Activated CD8-positive, alpha-beta memory T cell treated with anti-CD3 and anti-CD28 coated beads, Interleukin-2, amount 50 U/mL, for 1 hour (primary cell): ENCODE data around the gene EDAR.

Source experiments
- DNase-seq: peaks from one replicate; pipeline ENCODE4 v3.0.0-alpha.2; 2020; ENCODE audit errors: extremely low read depth

Gene EDAR

DNA sequence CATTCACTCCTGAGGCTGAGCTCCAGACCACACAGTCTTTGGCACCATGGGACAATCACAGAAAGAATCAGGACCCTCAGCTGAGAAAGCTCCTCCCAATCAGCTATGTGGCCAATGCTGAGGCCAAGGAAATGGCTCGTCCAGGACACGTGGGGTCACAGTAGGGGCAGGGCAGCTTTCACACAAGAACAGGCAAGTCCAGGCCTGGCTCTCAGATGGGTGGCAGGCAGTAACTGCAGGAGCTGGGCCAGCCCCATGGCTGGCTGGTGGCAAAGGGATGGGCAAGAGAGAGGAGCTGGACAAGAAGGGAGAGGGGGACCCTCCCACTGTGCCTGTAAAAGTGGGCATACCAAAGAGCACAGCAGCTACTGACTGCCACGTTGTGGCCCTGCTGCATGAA, 12.2 kb upstream of the EDAR start:
- DNase-seq: no peak

DNA sequence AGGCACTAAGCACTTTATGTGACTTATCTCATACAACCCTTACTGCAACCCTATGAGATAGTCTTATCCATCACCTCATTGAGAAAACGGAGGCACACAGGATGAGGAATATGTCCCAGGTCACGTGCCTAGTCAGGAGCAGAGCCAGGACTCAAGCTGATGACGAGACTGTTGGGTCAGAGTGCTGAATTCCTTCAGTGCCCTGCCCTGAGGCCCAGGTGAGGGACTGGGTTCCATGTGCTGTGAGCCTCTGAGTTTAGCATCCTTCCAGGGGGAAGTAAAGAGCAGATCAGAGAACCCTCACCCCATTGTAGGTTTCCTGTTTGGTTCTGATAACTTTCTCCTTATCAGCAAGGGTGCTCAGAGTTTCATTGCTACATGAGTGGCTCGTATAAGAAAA, 11.7 kb upstream of the EDAR start:
- DNase-seq: no peak

DNA sequence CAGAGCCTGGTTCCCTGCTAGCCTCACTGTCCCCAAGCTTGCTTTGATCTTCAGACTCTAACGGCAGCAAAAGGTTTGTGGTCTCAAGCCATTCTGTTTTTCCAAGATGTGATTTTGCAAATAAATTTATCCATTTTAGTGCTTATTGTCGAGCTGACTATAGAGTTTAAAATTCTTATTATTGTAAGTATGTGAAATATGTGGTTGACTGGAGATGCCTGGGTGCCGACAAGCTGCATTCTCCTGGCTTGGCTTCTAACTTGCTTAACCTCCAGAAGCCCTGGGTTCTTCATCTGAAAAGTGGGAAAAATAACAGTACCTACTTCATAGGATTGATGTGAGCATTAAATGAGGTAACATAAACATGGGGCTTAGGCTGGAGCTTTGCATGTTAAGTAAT, 9.9 kb upstream of the EDAR start:
- DNase-seq: no peak

DNA sequence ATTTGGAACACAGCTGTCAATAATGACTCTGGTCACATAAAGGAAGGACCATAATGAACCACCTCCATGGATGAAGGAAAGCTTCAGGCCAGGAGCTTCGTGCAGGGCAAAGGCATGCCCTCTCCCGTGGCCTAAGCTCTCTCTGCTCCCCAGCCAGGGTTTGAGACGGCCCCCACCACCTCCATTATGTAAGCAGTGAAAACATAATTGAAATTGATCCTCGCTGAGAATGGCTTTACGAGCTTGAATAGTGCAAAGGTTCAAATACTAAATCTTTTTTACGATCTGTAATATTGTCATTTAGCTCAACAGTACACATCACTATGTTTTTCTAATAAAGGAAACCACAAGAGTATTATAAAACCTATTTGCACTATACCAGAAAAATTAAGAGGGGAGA, 5.2 kb upstream of the EDAR start:
- no peak for DNase-seq

DNA sequence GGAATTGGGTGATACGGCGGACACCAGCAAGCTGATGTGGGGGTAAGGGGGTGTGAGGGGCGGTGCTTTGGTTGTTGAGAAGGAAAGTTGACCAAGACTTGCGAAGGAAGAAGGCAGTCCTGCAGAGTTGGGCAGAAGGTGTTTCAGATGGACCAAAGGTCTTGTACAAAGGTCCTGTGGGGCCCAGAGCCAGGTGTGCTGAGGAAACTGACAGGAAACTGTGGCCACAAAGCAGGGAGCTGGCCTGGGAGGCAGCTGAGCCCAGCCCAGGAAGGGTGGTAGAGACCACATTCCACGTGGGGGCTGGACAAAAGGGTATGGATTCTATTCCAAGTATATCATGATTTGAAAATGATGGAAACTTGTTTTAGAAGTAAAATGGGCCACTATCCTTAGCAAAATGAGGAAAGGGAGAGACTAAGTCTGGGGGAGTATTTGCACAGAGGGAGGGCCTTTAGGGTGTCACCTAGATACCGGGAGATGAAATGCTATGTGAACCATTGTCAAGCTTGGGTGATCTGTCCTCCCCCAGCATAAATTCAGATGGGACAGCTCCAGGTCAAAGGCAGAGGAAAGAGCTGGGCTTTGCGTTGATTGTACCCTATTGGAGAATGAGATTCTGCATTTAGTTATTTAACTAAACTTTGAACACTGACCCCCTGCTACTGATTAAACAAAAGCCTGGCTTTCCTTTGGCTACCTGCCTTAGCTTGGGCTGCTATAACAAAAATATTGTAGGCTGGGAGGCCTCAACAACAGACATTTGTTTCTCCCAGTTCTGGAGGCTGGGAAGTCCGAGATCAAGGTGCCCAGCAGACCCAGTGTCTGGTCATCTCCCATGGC, 4.3 kb upstream of the EDAR start:
- no peak for DNase-seq

DNA sequence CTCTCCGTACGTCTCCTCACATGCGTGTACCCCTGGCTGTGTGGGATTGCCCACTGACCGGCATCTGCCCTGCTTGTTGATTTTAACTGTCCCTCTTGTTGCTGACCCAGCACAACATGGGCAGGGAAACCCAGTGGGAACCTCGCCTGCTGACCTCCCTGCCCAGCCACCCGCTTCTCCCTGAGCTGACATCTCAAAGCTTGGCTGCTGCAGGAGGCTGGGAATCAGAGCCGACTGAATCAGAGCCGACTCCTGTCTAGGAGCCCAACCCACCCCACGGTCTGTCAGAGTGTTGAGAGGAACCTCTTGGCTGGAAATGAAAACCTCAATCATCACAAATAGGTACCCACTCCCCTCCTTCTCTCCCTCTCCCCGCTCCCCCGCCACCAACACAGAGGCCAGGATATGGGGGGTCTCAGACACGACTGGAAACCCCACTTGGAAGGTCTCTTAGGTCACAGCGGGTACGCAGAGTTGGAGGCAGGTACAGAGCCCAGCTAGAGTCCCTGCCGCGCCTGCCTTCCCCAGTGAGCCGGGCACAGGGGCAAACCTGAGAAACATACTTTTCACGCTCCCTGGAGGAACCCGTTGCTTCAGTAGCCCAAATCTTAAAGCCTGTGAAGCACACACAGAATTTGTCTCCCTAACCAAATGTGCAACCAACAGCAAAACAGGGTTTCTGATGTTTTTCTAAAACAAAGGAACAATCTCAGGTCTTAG, 784 bp downstream of the EDAR start:
- DNase-seq: no peak

DNA sequence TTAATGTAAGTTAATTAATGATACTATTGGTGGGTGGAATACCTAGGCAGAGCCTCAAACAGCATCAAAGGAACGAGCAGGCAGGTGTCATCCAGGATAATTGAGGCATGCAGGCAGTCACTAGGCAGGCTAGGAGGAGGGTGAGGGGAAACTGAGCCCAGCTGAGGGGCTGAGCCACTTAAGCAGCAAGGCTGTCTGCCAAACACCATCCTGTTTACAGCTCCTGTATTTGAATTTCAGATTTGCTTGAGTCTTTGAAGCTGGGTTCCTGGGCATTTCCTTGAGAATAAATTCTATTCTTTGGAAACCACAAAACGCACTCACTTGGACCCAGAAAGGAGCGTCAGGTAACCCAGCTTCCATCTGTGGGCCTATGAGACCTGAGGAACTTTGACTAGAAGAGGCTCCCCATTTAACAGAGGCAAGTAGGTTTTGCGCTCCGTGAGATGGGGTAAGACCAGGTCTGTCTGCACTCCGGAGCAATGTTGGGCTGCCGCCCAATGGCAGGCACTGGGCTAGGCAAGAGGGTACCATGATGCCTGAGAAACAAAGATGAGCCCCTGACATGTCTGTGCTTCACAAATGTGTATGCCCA, 2.0 kb downstream of the EDAR start:
- DNase-seq: no peak

DNA sequence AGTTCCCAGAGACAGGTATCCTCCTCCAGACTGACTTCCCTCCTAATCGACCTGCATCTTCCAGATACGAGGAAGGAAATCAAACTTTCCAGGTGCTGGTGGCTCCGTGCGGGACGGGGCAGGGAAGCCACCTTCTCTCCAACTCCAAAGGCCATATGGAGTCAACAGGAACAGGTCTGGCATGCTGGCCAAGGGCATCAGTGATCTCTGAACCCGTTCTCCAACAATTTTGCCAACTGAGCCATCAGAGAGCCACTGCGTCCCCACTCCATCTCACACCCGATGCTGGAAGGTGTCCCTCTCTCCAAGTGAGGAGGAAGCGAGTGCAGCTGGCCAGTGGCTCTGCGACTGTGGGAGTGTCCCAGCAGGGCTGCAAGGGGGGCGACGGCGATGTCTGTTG, 5.4 kb downstream of the EDAR start:
- DNase-seq: no peak

DNA sequence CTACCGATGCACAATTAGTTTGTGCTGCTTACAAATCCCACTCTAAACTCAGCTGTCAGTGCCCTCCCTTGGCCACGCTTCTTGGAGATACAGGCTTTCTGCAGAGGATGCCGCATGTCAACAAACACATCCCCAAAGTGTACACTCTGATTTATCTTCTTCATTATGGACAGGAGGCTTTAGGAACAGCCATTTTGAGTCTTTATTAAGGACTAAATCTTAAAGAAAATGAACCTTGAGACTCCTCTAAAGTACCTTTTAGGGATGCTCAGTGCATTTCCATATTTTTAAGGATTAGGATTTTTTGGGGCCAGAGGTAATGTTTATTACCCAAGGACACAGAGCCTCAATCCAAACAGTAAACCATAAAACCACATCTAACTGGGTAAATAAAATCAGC, 6.0 kb downstream of the EDAR start:
- no peak for DNase-seq

DNA sequence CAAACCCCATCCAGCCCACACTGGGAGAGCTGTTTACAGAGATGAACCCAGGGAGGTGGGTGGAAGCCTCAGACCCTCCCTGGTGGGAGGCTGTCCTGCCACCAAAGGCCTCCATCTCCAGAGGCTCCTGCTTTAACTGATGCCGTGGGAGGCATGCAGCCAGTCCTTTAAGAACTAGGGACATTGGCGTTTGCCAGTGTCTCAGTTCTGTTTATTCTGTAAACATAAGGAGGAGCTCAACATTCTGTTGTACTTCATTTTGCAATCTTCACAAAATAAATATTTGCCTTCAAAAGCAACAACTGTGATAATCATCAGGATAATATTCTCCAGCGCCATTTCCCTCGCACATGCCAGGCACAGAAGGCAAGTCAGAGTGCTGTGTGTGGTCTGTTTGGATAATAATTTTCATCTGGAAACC, 6.8 kb downstream of the EDAR start:
- no peak for DNase-seq

DNA sequence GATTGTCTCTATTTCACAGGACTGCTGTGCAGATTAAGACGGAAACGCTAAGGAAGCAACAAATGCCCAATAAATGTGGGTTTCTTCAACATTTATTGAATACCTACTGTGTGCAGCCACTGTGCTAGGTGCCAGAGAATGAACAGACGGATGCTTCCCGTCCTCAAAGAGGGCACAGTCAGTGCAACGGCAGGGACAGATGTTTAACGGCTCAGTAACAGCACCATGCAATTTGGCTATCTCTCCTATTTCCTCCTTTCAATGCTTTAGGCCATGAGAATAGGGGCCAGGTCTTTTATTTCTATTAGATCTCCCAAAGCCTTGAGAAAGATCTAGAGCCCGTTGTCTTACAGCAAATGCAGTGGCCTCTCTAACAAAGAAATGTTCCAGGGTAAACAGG, 7.2 kb downstream of the EDAR start:
- no peak for DNase-seq

DNA sequence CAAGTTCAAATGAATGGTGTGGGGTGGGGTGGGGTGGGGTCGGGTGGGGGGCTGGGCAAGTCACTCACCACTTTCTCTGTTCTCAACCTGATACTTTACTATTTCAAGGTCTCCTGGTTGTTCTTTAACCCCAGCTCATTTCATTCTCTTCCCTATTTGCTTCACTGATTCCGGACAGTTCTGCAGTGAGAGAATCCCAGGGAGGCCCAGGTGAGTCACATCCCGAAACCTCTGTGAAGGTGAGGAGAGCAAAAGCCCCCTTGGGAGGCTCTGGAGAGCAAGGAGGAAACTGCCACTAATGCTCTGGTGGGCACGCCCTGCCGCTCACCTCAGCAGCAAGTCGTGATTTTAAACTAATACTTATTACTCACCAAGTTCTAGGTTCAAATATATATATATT, 8.9 kb downstream of the EDAR start:
- DNase-seq: no peak

DNA sequence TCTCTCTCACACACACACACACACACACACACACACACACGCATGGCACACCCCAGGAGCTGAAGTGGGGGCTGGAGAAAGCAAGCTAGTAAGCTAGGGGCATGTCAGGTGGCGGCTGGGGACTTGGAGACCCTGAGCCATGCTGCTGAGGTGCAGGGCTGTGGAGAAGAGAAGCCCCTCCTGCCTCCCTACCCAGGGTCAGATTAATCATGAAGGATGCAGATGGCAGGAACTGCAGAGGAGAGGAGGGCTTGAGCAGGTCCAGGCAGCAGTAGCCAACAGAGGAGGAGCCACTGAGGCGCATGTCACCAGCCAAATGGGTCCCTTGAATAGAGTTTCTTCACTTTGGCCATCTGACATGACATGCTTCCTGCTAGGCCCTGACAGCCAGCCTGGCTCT, 9.6 kb downstream of the EDAR start:
- DNase-seq: no peak

DNA sequence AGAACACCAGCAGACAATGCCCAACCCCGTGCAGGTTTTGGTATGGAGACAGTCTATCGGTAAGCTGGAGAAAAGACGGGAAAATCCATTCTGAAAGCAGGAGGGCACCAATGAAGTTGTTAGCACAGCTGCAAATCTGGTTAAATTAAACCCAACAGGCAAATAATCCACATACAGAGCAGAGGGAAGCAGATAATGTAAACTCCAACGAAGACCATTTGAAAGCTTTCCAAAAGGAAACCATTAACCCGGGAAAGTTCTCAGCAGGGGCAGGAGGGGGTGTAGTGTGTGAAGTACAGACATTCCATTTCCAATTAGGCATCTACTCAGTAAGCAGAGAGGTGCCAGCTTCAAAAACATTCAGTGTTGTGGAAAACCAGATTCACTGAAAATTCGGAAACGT, 10.3 kb downstream of the EDAR start:
- no peak for DNase-seq

DNA sequence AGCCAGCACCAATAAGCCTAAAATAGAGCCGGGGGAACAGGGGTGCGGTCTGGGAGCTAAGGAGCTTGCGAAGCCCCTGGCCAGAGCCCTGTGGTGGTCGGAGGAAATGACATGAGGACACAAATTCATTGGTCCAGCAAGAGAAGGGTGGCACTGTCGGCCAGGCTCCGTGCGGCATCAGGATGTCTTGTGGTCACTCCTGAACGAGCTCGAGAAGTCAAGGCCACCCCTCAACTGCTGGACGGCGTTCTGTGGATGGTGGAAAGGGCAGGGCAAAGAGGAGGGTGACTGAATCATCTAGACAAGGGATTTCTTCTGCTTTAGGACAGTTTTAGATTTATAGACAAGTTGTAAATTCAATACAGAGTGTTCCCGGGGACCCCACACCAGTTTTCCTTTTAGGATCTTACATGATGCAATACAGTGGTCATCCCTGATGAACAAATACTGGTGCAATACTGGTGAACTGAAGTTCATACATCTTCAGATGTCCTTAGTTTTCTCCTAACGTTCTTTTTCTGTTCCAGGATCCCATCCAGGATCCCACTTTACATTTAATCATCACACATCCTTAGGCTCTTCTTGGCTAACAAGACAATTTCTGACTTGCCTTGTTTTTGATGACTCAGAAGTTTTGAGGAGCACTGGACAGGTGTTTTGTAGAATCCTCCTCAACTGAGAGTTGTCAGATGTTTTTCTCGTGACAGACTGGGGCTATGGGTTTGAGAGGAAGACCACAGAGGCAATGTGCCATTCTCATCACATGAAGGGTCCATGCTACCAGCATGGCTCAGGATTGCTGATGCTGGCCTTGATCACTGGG, 13.2 kb downstream of the EDAR start:
- DNase-seq: no peak

DNA sequence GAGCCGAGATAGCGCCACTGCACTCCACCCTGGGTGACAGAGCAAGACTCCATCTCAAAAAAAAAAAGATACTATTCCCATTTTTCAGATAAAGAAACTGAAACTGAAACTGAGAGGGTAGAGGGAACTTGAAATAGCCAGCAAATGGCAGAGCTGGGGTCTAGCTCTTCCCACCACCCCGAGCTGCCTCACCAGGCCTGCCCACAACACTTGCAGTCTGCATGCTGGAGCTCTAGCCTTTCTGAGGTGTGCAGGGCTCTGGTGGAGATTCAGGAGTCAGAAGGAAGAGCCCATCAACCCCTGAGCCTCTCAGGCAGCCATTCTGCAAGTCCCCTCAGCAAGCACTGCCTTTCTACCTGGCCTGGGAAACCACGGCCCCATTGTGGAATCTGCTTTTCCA, 14.3 kb downstream of the EDAR start:
- no peak for DNase-seq

DNA sequence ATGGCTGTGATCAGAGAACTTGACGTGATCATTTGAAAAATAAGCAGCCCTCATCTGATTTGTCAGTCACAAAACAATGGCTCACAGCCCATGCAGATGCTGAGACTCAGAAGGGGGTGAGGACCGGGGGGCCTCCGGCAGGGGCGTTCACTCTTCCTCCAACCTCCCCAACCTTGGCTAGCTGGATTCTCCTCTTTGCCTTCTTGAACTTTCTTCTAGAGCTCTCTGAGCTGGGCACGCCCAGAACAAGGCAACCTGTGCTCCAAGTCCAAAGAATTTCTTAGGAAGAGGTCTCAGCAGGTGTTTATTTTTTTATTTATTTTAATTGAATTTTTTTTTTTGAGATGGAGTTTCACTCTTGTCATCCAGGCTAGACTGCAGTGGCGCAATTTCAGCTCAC, 16.4 kb downstream of the EDAR start:
- no peak for DNase-seq

DNA sequence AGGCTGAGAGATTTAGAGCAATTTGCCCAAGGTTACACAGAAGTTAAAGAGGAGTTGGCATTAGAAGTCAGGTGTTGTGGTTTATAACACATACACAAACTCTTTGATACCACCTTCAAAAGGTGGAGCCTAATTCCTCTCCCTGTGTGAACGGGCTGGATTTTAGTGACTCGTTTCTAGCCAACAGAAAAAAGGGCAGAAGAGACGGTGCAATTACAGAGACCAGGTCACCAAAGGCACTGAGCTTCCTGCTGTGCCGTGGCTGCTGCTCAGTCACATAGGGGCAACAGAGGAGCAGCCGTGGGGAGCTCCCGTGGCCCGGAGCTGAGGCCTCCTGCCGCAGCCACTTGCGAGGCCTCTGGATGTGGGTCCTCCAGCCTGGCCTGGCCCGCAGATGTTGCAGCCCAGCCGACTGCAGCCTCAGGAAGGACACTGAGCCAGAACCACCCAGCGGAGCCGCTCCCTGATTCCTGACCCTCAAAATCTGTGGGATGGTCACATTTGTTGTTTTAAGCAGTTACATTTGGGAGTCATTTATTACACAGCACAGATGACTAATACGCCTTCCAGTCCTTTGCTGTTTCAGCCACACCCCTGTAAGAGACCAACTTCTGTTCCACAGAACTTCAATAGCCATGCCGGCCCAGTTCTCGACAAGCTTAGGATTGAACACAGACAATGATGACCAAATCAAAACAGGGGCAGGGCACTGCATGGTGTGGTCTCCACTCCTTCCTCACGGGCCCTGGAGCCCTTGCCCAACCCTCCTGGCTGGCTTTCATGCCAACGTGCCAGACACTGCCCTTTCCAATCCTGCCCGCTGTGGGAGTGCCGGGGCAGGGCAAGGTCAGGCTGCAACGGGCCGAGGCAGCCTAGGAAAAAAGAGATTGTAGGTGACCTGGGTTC, 17.1 kb downstream of the EDAR start:
- no peak for DNase-seq

DNA sequence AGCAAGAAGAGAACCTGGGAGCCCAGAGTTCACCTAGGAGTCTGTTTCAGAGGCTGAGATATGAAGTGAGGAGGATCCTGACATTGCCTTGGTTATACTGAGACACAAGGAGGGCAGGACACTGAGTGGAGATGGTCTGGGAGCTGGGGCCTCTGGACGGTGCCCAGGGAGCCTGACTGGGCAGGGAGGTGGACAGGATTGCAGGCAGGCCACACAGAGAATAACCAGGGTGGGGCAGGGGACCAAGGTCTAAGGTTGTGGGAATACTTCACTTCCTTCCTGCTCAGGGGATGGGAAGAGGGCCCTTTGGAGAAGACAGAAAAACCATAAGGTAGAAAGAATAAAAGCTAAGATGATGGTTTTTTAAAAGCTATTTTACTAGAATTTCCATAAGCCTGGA, 18.7 kb downstream of the EDAR start:
- no peak for DNase-seq

DNA sequence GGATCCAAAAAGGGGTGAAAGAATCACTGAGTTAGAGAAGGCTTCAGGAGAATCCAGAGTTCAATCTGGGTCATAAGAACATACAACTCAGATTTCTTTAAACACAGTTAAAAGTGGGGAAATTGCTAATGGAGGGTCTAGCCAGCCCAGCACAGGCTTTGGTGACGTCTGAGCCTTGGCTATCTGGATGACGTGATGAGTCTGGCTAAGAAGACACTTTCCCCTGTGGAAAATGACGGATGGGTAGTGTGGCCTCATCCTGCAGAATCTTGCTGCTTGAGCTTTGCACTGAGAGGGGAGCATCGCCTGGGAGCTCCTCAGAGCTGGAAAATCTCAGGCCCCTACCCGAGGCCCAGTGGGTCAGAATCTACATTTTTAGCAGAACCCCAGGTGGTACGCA, 19.2 kb downstream of the EDAR start:
- DNase-seq: no peak

DNA sequence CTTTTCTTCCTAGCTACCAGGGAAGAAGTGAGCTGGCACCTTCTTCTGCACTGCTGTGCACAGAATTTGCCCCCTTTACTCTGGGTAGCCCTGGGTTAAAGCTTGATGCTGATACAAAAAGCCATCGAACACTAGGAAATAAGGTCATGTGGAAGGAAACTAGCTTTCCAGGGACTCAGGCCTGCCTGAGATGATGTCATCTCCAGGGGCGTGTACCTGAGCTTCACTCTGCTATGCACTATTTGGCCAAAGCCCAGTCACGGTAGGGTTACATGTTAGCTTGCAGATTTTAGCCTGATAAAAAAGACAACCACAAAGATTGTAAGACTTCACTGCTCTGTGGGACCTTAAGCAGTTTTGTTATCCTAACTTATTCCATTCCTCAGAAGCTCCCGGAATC, 20.4 kb downstream of the EDAR start:
- no peak for DNase-seq
